ENCODE data around the gene ICAM3.

DNA sequence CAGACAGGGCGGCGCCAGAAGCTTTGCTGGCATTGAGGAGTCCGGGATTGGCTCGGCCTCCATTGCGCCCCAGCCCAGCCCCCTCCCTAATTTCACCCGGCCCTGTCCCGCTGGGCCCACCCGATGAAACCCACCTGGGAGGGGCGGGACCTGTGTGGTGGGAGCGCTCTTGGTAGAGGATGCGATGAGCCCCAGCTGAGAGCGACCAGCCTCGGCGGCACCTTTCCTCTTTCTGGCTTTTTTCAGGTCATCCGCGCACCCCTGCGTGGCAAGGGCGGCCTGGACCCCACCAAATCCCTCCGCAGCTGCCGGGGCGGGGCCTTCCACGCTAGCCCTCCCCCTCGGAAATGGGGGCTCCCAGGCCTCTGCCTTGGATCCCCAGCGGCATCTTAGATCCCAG is 30.0 kb downstream of the ICAM3 start, which contains the start of gene ZGLP1:
- TF ChIP-seq, protein P1, sequence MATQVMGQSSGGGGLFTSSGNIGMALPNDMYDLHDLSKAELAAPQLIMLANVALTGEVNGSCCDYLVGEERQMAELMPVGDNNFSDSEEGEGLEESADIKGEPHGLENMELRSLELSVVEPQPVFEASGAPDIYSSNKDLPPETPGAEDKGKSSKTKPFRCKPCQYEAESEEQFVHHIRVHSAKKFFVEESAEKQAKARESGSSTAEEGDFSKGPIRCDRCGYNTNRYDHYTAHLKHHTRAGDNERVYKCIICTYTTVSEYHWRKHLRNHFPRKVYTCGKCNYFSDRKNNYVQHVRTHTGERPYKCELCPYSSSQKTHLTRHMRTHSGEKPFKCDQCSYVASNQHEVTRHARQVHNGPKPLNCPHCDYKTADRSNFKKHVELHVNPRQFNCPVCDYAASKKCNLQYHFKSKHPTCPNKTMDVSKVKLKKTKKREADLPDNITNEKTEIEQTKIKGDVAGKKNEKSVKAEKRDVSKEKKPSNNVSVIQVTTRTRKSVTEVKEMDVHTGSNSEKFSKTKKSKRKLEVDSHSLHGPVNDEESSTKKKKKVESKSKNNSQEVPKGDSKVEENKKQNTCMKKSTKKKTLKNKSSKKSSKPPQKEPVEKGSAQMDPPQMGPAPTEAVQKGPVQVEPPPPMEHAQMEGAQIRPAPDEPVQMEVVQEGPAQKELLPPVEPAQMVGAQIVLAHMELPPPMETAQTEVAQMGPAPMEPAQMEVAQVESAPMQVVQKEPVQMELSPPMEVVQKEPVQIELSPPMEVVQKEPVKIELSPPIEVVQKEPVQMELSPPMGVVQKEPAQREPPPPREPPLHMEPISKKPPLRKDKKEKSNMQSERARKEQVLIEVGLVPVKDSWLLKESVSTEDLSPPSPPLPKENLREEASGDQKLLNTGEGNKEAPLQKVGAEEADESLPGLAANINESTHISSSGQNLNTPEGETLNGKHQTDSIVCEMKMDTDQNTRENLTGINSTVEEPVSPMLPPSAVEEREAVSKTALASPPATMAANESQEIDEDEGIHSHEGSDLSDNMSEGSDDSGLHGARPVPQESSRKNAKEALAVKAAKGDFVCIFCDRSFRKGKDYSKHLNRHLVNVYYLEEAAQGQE (IDR thresholded peaks at IDR 0.05; ENCODE audit: insufficient read depth in 1 of 2, low read depth in 2 of 2, low read length in 2 of 2): no peak
- no peak for TF ChIP-seq POLR2AphosphoS5 (IDR thresholded peaks at IDR 0.05; ENCODE audit: low read depth, low read length)
- TF ChIP-seq TAF1 (IDR thresholded peaks at IDR 0.05; ENCODE audit: borderline replicate concordance, insufficient read depth, low read length): no peak

All from PFSK-1 (cell line).